OCI-LY7 (cell line): ENCODE data around the gene YTHDF1. TPM values are rescaled to one million over a fixed set of nuclear protein-coding genes. Genes with fewer than 3 reads are reported as not detected.

ENCODE experiments used
- BruUV-seq: library from RNA; stranded (reverse); fragments of 400-500 nt; replicated peaks from 2 replicates; lab custom pipeline; 2021; lab: Mats Ljungman, UMichigan
- CTCF ChIA-PET: fragments of 300-600 bp; sonication (Branson Sonifier 250); formaldehyde crosslinking; loops from one replicate; lab custom pipeline; 2022; ENCODE audit warnings: antibody characterized with exemption; ENCODE audit not compliant: unreplicated experiment; lab: Charles Lee
- POLR2A ChIA-PET: fragments of 300-600 bp; sonication (Branson Sonifier 250); formaldehyde crosslinking; loops from one replicate; lab custom pipeline; 2022; ENCODE audit warnings: antibody characterized with exemption; lab: Charles Lee
- DNase-seq: peaks from one replicate; pipeline ENCODE4 v3.0.0-alpha.2; 2015; ENCODE audit warnings: low spot score
- H2AFZ ChIP-seq: fragments of 200-600 bp; sonication (generic), shearing (Covaris generic); 2 replicates; pipeline ENCODE4 v1.6.1; 2014; ENCODE audit warnings: mild to moderate bottlenecking, antibody characterized with exemption, low read length, moderate library complexity
- H3K27ac ChIP-seq: fragments of 200-600 bp; sonication (generic); 2 replicates; pipeline ENCODE4 v1.5.1; 2014; ENCODE audit warnings: mixed run types, low read depth, mild to moderate bottlenecking, moderate library complexity, low read length, inconsistent platforms; ENCODE audit not compliant: poor library complexity, severe bottlenecking
- H3K36me3 ChIP-seq: fragments of 200-600 bp; sonication (generic); 2 replicates; pipeline ENCODE4 v1.6.1; 2014; ENCODE audit warnings: mild to moderate bottlenecking, antibody characterized with exemption, low read length, moderate library complexity, mixed read lengths; ENCODE audit not compliant: insufficient read depth
- H3K4me1 ChIP-seq: fragments of 200-600 bp; sonication (generic); 2 replicates; pipeline ENCODE4 v1.5.1; 2014; ENCODE audit warnings: mild to moderate bottlenecking, low read length; ENCODE audit not compliant: insufficient read depth, poor library complexity, severe bottlenecking
- H3K4me2 ChIP-seq: fragments of 200-600 bp; sonication (generic); 2 replicates; pipeline ENCODE4 v1.6.1; 2014; ENCODE audit warnings: mild to moderate bottlenecking, low read length
- H3K4me3 ChIP-seq: fragments of 200-600 bp; sonication (generic); 2 replicates; pipeline ENCODE4 v1.5.1; 2014; ENCODE audit warnings: mild to moderate bottlenecking, low read depth, low read length; ENCODE audit not compliant: poor library complexity, severe bottlenecking
- H3K79me2 ChIP-seq: fragments of 200-600 bp; sonication (generic); 2 replicates; pipeline ENCODE4 v1.6.1; 2016; ENCODE audit warnings: low read depth, mild to moderate bottlenecking, low read length, moderate library complexity, mixed read lengths; ENCODE audit not compliant: insufficient read depth
- H3K9me2 ChIP-seq: fragments of 200-600 bp; sonication (generic); 2 replicates; pipeline ENCODE4 v1.6.1; 2016; ENCODE audit warnings: mild to moderate bottlenecking, low read length, mixed read lengths; ENCODE audit not compliant: insufficient read depth
- H3K9me3 ChIP-seq: fragments of 200-600 bp; sonication (generic); 2 replicates; pipeline ENCODE4 v1.6.1; 2014; ENCODE audit warnings: mild to moderate bottlenecking, mixed run types, low read length, mixed read lengths
- H4K20me1 ChIP-seq: fragments of 200-600 bp; sonication (generic); 2 replicates; pipeline ENCODE4 v1.6.1; 2014; ENCODE audit warnings: mild to moderate bottlenecking, antibody characterized with exemption, low read length, moderate library complexity, mixed read lengths; ENCODE audit not compliant: insufficient read depth
- CTCF ChIP-seq: fragments of 200-600 bp; sonication (generic); conservative IDR thresholded peaks from 2 replicates; pipeline ENCODE4 v1.5.1; 2014; ENCODE audit warnings: mild to moderate bottlenecking, antibody characterized with exemption, low read length, moderate library complexity, mixed read lengths
- EZH2phosphoT487 ChIP-seq: fragments of 200-600 bp; sonication (generic); IDR thresholded peaks from 2 replicates; pipeline ENCODE4 v1.6.1; 2018; ENCODE audit warnings: low read depth, borderline replicate concordance, mild to moderate bottlenecking, mixed run types, antibody characterized with exemption, low read length, moderate library complexity, mixed read lengths
- intact Hi-C: fragments of 100-400 bp; cut with micrococcal nuclease; formaldehyde crosslinking; loops from one replicate; pipeline ENCODE4 v1.10.0; 2022; ENCODE audit not compliant: unreplicated experiment
- total RNA-seq, 2 experiments: library from RNA; depleted of rRNA in 1 of 2; stranded (reverse); fragments of >200 nt in 1 of 2; shearing (Covaris generic) in 1 of 2; gene quantifications; 2 replicates each; pipeline ENCODE4 v1.2.3, GENCODE V29; 2014 to 2022

YTHDF1 gene
- total RNA-seq, 2 experiments from 2014 or later, result 31.3 to 42.7 TPM

GRCh38 chr20:63210011-63210605 is 5.8 kb downstream of the YTHDF1 start:
- no peak overlapping the region for H3K27ac ChIP-seq
- CTCF ChIA-PET, result no interaction called here
- H3K9me2 ChIP-seq, result no peaks in the 10 kb centered on the region
- no peak overlapping the region for H3K4me2 ChIP-seq
- peaks cover 95% of the 10 kb centered on the region for H3K36me3 ChIP-seq
- H3K4me3 ChIP-seq, result no peak overlapping the region
- H3K79me2 ChIP-seq, result peaks cover 81% of the 10 kb centered on the region
- H3K4me1 ChIP-seq, result peaks cover 11% of the 10 kb centered on the region
- H3K9me3 ChIP-seq, result no peaks in the 10 kb centered on the region
- H4K20me1 ChIP-seq, result peaks cover 48% of the 10 kb centered on the region
- DNase-seq, result no peak
- BruUV-seq, result no TSS peak
- POLR2A ChIA-PET, result no interaction called here
- TF ChIP-seq CTCF, result no peak
- TF ChIP-seq EZH2phosphoT487, result no peak
- no peak overlapping the region for H2AFZ ChIP-seq
- intact Hi-C loops, result no loop called here

- no TSS peak for BruUV-seq
- no peaks in the 10 kb centered on the region for H3K9me2 ChIP-seq
- no peak overlapping the region for H3K27ac ChIP-seq
- no peak overlapping the region for H3K4me3 ChIP-seq
- CTCF ChIA-PET, result no interaction called here
- peaks cover 64% of the 10 kb centered on the region for H3K79me2 ChIP-seq
- peaks cover 95% of the 10 kb centered on the region for H3K36me3 ChIP-seq
- no peak for TF ChIP-seq CTCF
- no peak for TF ChIP-seq EZH2phosphoT487
- intact Hi-C loops, result no loop called here
- POLR2A ChIA-PET, result no interaction called here
- no peaks in the 10 kb centered on the region for H3K9me3 ChIP-seq
- no peaks in the 10 kb centered on the region for H3K4me1 ChIP-seq
- peaks cover 31% of the 10 kb centered on the region for H4K20me1 ChIP-seq
- DNase-seq, result no peak
- no peak overlapping the region for H3K4me2 ChIP-seq
- no peak overlapping the region for H2AFZ ChIP-seq
Measured at GRCh38 chr20:63208346-63208909, 7.5 kb downstream of the YTHDF1 start.

GRCh38 chr20:63206878-63207277 is 9.1 kb downstream of the YTHDF1 start:
- intact Hi-C loops, result no loop called here
- Histone ChIP-seq H3K4me1 (no peaks in the 10 kb centered on the region), H4K20me1 (peaks cover 35% of the 10 kb centered on the region), H3K4me3 (no peak overlapping the region), H3K4me2 (no peak overlapping the region), H3K36me3 (peaks cover 95% of the 10 kb centered on the region), H3K9me2 (no peaks in the 10 kb centered on the region), H3K27ac (no peak overlapping the region), H2AFZ (no peak overlapping the region), H3K79me2 (peaks cover 57% of the 10 kb centered on the region), H3K9me3 (no peaks in the 10 kb centered on the region)
- TF ChIP-seq CTCF, result no peak
- no peak for TF ChIP-seq EZH2phosphoT487
- no TSS peak for BruUV-seq
- no peak for DNase-seq
- ChIA-PET CTCF (no interaction called here), POLR2A (interaction anchor here (1.5 kb wide), 1 partner anchor 8 kb away, joined by 3 read pairs; no protein-coding TSS in a partner anchor)
